Panc1 (cell line): ENCODE data around the gene TTF2.

Source experiments
- CTCF ChIP-seq: fragments of 450-650 bp; IDR thresholded peaks from 2 replicates; pipeline ENCODE4 v1.5.1; 2017; ENCODE audit warnings: mild to moderate bottlenecking
- POLR2AphosphoS5 ChIP-seq: IDR thresholded peaks from 2 replicates; pipeline ENCODE4 v1.6.1; 2012; ENCODE audit warnings: mild to moderate bottlenecking, low read depth, low read length, moderate library complexity
- REST ChIP-seq, 2 experiments: IDR thresholded peaks; 2 replicates each; pipeline ENCODE4 v1.6.1; 2011 to 2012; ENCODE audit warnings: low read depth in 2 of 2, control low read depth in 1 of 2, low read length in 1 of 2, mild to moderate bottlenecking in 1 of 2, moderate library complexity in 1 of 2; ENCODE audit not compliant: insufficient read depth in 1 of 2
- SIN3A ChIP-seq: IDR thresholded peaks from 2 replicates; pipeline ENCODE4 v1.6.1; 2012; ENCODE audit warnings: low read depth, mild to moderate bottlenecking, low read length, moderate library complexity, borderline replicate concordance; ENCODE audit not compliant: insufficient read depth

DNA sequence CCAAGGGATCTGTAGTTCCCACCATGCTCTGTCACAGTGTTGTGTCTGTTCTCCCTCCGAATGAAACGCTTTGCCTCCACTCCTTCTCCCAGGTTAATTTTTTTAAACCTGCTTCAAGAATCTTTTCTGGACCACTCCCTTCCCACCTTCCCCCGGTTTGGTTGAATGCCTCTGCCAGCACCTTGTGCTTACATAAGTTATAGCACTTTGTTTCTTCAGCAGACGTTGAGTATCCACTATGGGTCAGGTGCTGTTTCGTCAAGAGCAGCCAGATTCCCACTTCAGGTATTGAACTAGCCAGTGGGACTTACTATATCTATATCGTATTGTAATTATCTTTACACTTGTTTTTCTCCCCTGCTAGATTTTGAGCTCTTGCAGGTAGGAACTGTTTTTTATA is 27.6 kb downstream of the TTF2 start:
- TF ChIP-seq CTCF (no peak), SIN3A (no peak), POLR2AphosphoS5 (no peak), REST (IDR thresholded peaks at IDR 0.05; ENCODE audit: insufficient read depth in 1 of 2, low read depth in 2 of 2, low read length in 1 of 2) (no peak)
